ENCODE measurements around the gene RABL3. TPM values are rescaled to one million over a fixed set of nuclear protein-coding genes. Genes with fewer than 3 reads are reported as not detected.

Gene RABL3
- total RNA-seq, 1 donor from 2014 or later, result 16.6 TPM

- no peak for DNase-seq (ENCODE audit: low read depth)
- Histone ChIP-seq H3K4me3 (ENCODE audit: low read depth, low read length) (no peak overlapping the region), H3K36me3 (ENCODE audit: control insufficient read depth, insufficient read depth, low read length) (no peaks in the 10 kb centered on the region), H3K27me3 (ENCODE audit: control insufficient read depth, insufficient read depth, low read length) (no peaks in the 10 kb centered on the region)
- TF ChIP-seq CTCF (IDR thresholded peaks at IDR 0.05; ENCODE audit: insufficient read depth, low read length, poor library complexity, severe bottlenecking), result no peak
Measured at GRCh38 chr3:120685411-120685810, 56.9 kb downstream of the RABL3 start.

GRCh38 chr3:120684896-120685295 lies 57.4 kb downstream of the RABL3 start:
- Histone ChIP-seq H3K36me3 (ENCODE audit: control insufficient read depth, insufficient read depth, low read length) (no peaks in the 10 kb centered on the region), H3K4me3 (ENCODE audit: low read depth, low read length) (no peak overlapping the region), H3K27me3 (ENCODE audit: control insufficient read depth, insufficient read depth, low read length) (no peaks in the 10 kb centered on the region)
- DNase-seq (ENCODE audit: low read depth), result no peak
- TF ChIP-seq CTCF (IDR thresholded peaks at IDR 0.05; ENCODE audit: insufficient read depth, low read length, poor library complexity, severe bottlenecking), result no peak

GRCh38 chr3:120683671-120684301 lies 58.5 kb downstream of the RABL3 start:
- no peak overlapping the region for H3K4me3 ChIP-seq (ENCODE audit: low read depth, low read length)
- DNase-seq (ENCODE audit: low read depth), result no peak
- no peaks in the 10 kb centered on the region for H3K36me3 ChIP-seq (ENCODE audit: control insufficient read depth, insufficient read depth, low read length)
- H3K27me3 ChIP-seq (ENCODE audit: control insufficient read depth, insufficient read depth, low read length), result no peaks in the 10 kb centered on the region
- TF ChIP-seq CTCF (IDR thresholded peaks at IDR 0.05; ENCODE audit: insufficient read depth, low read length, poor library complexity, severe bottlenecking), result no peak

GRCh38 chr3:120683213-120683612 lies 59.1 kb downstream of the RABL3 start:
- Histone ChIP-seq H3K4me3 (ENCODE audit: low read depth, low read length) (no peak overlapping the region), H3K27me3 (ENCODE audit: control insufficient read depth, insufficient read depth, low read length) (no peaks in the 10 kb centered on the region), H3K36me3 (ENCODE audit: control insufficient read depth, insufficient read depth, low read length) (no peaks in the 10 kb centered on the region)
- TF ChIP-seq CTCF (IDR thresholded peaks at IDR 0.05; ENCODE audit: insufficient read depth, low read length, poor library complexity, severe bottlenecking), result no peak
- DNase-seq (ENCODE audit: low read depth), result no peak

GRCh38 chr3:120682095-120682681 lies 60.1 kb downstream of the RABL3 start, which contains the start of gene HGD:
HGD (minus strand) TSS chr3:120682239; CDS start chr3:120682111, 128 bp downstream.
- peak; percentile 3 for TF ChIP-seq CTCF (IDR thresholded peaks at IDR 0.05; ENCODE audit: insufficient read depth, low read length, poor library complexity, severe bottlenecking)
- Histone ChIP-seq H3K4me3 (ENCODE audit: low read depth, low read length) (no peak within 1 kb of the TSS), H3K36me3 (ENCODE audit: control insufficient read depth, insufficient read depth, low read length) (no peaks in the 10 kb centered on the region), H3K27me3 (ENCODE audit: control insufficient read depth, insufficient read depth, low read length) (no peaks in the 10 kb centered on the region)
- DNase-seq (ENCODE audit: low read depth), result peak; percentile 71

All from kidney epithelial cell (primary cell).